MCF 10A (cell line): ENCODE data around the gene DHRS7B. TPM values are rescaled to one million over a fixed set of nuclear protein-coding genes. Genes with fewer than 3 reads are reported as not detected.

Experiments used
- BruUV-seq: library from RNA; stranded (reverse); fragments of 400-500 nt; replicated peaks from 2 replicates; lab custom pipeline; 2021; lab: Mats Ljungman, UMichigan
- CTCF ChIA-PET: fragments of 300-600 bp; sonication (Branson Sonifier 250); formaldehyde crosslinking; extraction: SDS; loops from one replicate; lab custom pipeline; 2021; ENCODE audit warnings: antibody characterized with exemption, inconsistent platforms; lab: Yijun Ruan, JAX
- POLR2A ChIA-PET: fragments of 300-600, 350-650 bp; sonication (Branson Sonifier 250); formaldehyde crosslinking; extraction: SDS; loops from one replicate; lab custom pipeline; 2020; ENCODE audit warnings: antibody characterized with exemption, inconsistent platforms; lab: Yijun Ruan, JAX
- DNase-seq: peaks from one replicate; pipeline ENCODE4 v3.0.0-alpha.2; 2018; ENCODE audit not compliant: unreplicated experiment
- H3K27ac Mint-ChIP-seq: one replicate; pipeline ENCODE4 v1.8.0; 2022; ENCODE audit warnings: mild to moderate bottlenecking, low read depth, mixed read lengths; ENCODE audit not compliant: unreplicated experiment
- H3K27me3 Mint-ChIP-seq: one replicate; pipeline ENCODE4 v1.8.0; 2022; ENCODE audit warnings: mixed read lengths; ENCODE audit not compliant: insufficient read depth, unreplicated experiment
- H3K36me3 Mint-ChIP-seq: one replicate; pipeline ENCODE4 v1.8.0; 2022; ENCODE audit warnings: mild to moderate bottlenecking, moderate library complexity, mixed read lengths; ENCODE audit not compliant: insufficient read depth, unreplicated experiment
- H3K4me1 Mint-ChIP-seq: one replicate; pipeline ENCODE4 v1.8.0; 2022; ENCODE audit warnings: mixed read lengths; ENCODE audit not compliant: insufficient read depth, unreplicated experiment
- H3K4me3 Mint-ChIP-seq: one replicate; pipeline ENCODE4 v1.8.0; 2022; ENCODE audit warnings: mild to moderate bottlenecking, moderate library complexity, mixed read lengths; ENCODE audit not compliant: unreplicated experiment
- H3K9me3 Mint-ChIP-seq: one replicate; pipeline ENCODE4 v1.8.0; 2022; ENCODE audit warnings: mixed read lengths; ENCODE audit not compliant: unreplicated experiment
- CTCF ChIP-seq: fragments of 200-600 bp; IDR thresholded peaks from one replicate; pipeline ENCODE4 v1.8.0; 2022; ENCODE audit warnings: antibody characterized with exemption, mild to moderate bottlenecking; ENCODE audit not compliant: unreplicated experiment
- intact Hi-C: fragments of 100-400 bp; cut with micrococcal nuclease; formaldehyde crosslinking; loops from 2 replicates; pipeline ENCODE4 v1.14.1; 2022
- total RNA-seq: library from RNA; stranded (reverse); gene quantifications from 2 replicates; pipeline ENCODE4 v1.2.3, GENCODE V29; 2022

Gene DHRS7B
- total RNA-seq, 1 experiment from 2014 or later: 18.0 TPM

- ChIA-PET CTCF (no interaction called here), POLR2A (interaction anchor here (1.2 kb wide), 1 partner anchor 16 kb away, joined by 3 read pairs; no protein-coding TSS in a partner anchor)
- no peak for DNase-seq
- Mint-ChIP-seq H3K4me1 (no peaks in the 10 kb centered on the region), H3K4me3 (no peak overlapping the region), H3K27me3 (no peaks in the 10 kb centered on the region), H3K9me3 (no peaks in the 10 kb centered on the region), H3K36me3 (peaks cover 21% of the 10 kb centered on the region), H3K27ac (no peak overlapping the region)
- no peak for TF ChIP-seq CTCF
- intact Hi-C loops: no loop called here
- BruUV-seq: no TSS peak
These were observed 57.8 kb downstream of the DHRS7B start for GRCh38 chr17:21184570-21184969.

- no TSS peak for BruUV-seq
- H3K27ac Mint-ChIP-seq: no peak overlapping the region
- no peak overlapping the region for H3K4me3 Mint-ChIP-seq
- intact Hi-C loops: no loop called here
- H3K9me3 Mint-ChIP-seq: no peaks in the 10 kb centered on the region
- TF ChIP-seq CTCF: no peak
- no peak for DNase-seq
- no peaks in the 10 kb centered on the region for H3K4me1 Mint-ChIP-seq
- CTCF ChIA-PET: interaction anchor here (1.5 kb wide), 1 partner anchor 16 kb away, joined by 5 read pairs; no protein-coding TSS in a partner anchor
- peaks cover 24% of the 10 kb centered on the region for H3K36me3 Mint-ChIP-seq
- H3K27me3 Mint-ChIP-seq: no peaks in the 10 kb centered on the region
- POLR2A ChIA-PET: interaction anchor here (1.2 kb wide), 1 partner anchor 15 kb away, joined by 3 read pairs; no protein-coding TSS in a partner anchor
These were observed 58.3 kb downstream of the DHRS7B start for GRCh38 chr17:21185061-21185460.

- intact Hi-C loops: no loop called here
- no peaks in the 10 kb centered on the region for H3K27me3 Mint-ChIP-seq
- DNase-seq: no peak
- CTCF ChIA-PET: interaction anchor here (0.6 to 1.5 kb wide), 3 partner anchors 14 to 48 kb away, joined by 3 to 5 read pairs (median 3); no protein-coding TSS in a partner anchor
- H3K36me3 Mint-ChIP-seq: peaks cover 24% of the 10 kb centered on the region
- no peaks in the 10 kb centered on the region for H3K9me3 Mint-ChIP-seq
- H3K27ac Mint-ChIP-seq: no peak overlapping the region
- POLR2A ChIA-PET: interaction anchor here (1.0 to 1.2 kb wide), 2 partner anchors 8 to 27 kb away, joined by 3 to 4 read pairs; no protein-coding TSS in a partner anchor
- H3K4me3 Mint-ChIP-seq: no peak overlapping the region
- H3K4me1 Mint-ChIP-seq: no peaks in the 10 kb centered on the region
- TF ChIP-seq CTCF: no peak
- no TSS peak for BruUV-seq
These were observed 59.8 kb downstream of the DHRS7B start for GRCh38 chr17:21186399-21187187.

GRCh38 chr17:21189361-21189760 is 62.6 kb downstream of the DHRS7B start:
- DNase-seq: no peak
- Mint-ChIP-seq H3K4me1 (no peaks in the 10 kb centered on the region), H3K9me3 (no peaks in the 10 kb centered on the region), H3K36me3 (peaks cover 27% of the 10 kb centered on the region), H3K27me3 (no peaks in the 10 kb centered on the region), H3K4me3 (no peak overlapping the region), H3K27ac (no peak overlapping the region)
- no peak for TF ChIP-seq CTCF
- intact Hi-C loops: no loop called here
- POLR2A ChIA-PET: interaction anchor here (0.7 kb wide), 1 partner anchor 110 kb away, joined by 3 read pairs; no protein-coding TSS in a partner anchor
- BruUV-seq: no TSS peak
- CTCF ChIA-PET: interaction anchor here (0.7 kb wide), 1 partner anchor 1179 kb away, joined by 3 read pairs; no protein-coding TSS in a partner anchor
